Measurements from ENCODE around the gene ASTN2.

DNA sequence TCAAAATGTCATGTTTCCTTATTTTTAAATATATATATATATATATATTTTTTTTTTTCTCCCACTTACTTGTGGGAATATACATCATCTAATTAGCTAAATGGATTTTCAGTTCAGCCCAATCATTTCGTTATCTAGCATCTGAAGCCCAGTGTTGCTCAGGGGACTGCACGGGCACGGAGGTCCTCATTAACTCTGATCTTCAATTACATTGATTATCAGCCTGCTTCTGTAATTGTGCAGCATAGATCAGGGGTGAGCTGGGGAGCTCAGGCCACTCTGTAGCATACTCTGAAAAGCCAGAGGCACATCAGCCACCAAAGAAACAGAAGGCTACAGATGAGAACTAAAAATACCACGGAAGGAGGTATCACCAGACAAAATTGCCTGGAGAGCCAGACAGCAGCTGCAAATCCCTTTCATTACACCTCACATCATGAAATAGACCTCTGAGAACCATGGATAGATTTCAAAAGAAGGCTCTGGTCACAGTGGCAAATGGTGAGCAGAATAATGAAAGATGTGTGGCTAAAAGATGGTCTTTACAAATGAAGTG, 401.3 kb downstream of the ASTN2 start:
- TF ChIP-seq, protein P1, sequence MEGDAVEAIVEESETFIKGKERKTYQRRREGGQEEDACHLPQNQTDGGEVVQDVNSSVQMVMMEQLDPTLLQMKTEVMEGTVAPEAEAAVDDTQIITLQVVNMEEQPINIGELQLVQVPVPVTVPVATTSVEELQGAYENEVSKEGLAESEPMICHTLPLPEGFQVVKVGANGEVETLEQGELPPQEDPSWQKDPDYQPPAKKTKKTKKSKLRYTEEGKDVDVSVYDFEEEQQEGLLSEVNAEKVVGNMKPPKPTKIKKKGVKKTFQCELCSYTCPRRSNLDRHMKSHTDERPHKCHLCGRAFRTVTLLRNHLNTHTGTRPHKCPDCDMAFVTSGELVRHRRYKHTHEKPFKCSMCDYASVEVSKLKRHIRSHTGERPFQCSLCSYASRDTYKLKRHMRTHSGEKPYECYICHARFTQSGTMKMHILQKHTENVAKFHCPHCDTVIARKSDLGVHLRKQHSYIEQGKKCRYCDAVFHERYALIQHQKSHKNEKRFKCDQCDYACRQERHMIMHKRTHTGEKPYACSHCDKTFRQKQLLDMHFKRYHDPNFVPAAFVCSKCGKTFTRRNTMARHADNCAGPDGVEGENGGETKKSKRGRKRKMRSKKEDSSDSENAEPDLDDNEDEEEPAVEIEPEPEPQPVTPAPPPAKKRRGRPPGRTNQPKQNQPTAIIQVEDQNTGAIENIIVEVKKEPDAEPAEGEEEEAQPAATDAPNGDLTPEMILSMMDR (IDR thresholded peaks at IDR 0.05), result no peak
- TF ChIP-seq POLR2A (IDR thresholded peaks at IDR 0.05), result no peak

Measured in right lobe of liver (tissue), 4 donors.